Activated CD4-positive, alpha-beta T cell treated with anti-CD3 and anti-CD28 coated beads for 48 hours (primary cell): ENCODE data around the gene TENM4.

Experiments used
- DNase-seq: peaks from one replicate; pipeline ENCODE4 v3.0.0-alpha.2; 2020

TENM4 gene

GRCh38 chr11:78753297-78753696, 687.5 kb downstream of the TENM4 start:
- no peak for DNase-seq

- no peak for DNase-seq
Observed at GRCh38 chr11:78752494-78752893, 688.3 kb downstream of the TENM4 start.

- DNase-seq, result no peak
Observed at GRCh38 chr11:78748918-78749690, 691.7 kb downstream of the TENM4 start.

GRCh38 chr11:78744949-78745348, 695.9 kb downstream of the TENM4 start:
- no peak for DNase-seq

- DNase-seq, result no peak
Observed at GRCh38 chr11:78744202-78744601, 696.6 kb downstream of the TENM4 start.

- DNase-seq, result no peak
Observed at GRCh38 chr11:78742430-78742829, 698.4 kb downstream of the TENM4 start.

- no peak for DNase-seq
Observed at GRCh38 chr11:78741741-78742140, 699.1 kb downstream of the TENM4 start.

GRCh38 chr11:78740199-78741071, 700.4 kb downstream of the TENM4 start:
- no peak for DNase-seq

- no peak for DNase-seq
Observed at GRCh38 chr11:78737891-78738290, 702.9 kb downstream of the TENM4 start.

GRCh38 chr11:78737301-78737700, 703.5 kb downstream of the TENM4 start:
- no peak for DNase-seq

GRCh38 chr11:78735711-78736110, 705.1 kb downstream of the TENM4 start:
- no peak for DNase-seq

- DNase-seq, result no peak
Observed at GRCh38 chr11:78733031-78733430, 707.8 kb downstream of the TENM4 start.

GRCh38 chr11:78732246-78732645, 708.6 kb downstream of the TENM4 start:
- no peak for DNase-seq

GRCh38 chr11:78731027-78731426, 709.8 kb downstream of the TENM4 start:
- DNase-seq, result no peak

- no peak for DNase-seq
Observed at GRCh38 chr11:78730267-78730824, 710.5 kb downstream of the TENM4 start.

- DNase-seq, result no peak
Observed at GRCh38 chr11:78727816-78728215, 713.0 kb downstream of the TENM4 start.

- DNase-seq, result no peak
Observed at GRCh38 chr11:78725200-78725599, 715.6 kb downstream of the TENM4 start.

GRCh38 chr11:78722786-78723185, 718.0 kb downstream of the TENM4 start:
- no peak for DNase-seq

GRCh38 chr11:78720281-78720989, 720.4 kb downstream of the TENM4 start:
- no peak for DNase-seq

- DNase-seq, result no peak
Observed at GRCh38 chr11:78717041-78717440, 723.8 kb downstream of the TENM4 start.

GRCh38 chr11:78715639-78716311, 725.1 kb downstream of the TENM4 start:
- peak; percentile 77 for DNase-seq

- no peak for DNase-seq
Observed at GRCh38 chr11:78714539-78714938, 726.3 kb downstream of the TENM4 start.

- DNase-seq, result no peak
Observed at GRCh38 chr11:78711735-78712134, 729.1 kb downstream of the TENM4 start.
